ENCODE measurements around the gene NRXN3.

NRXN3 gene

GRCh38 chr14:78170203-78170602, at the start of gene NRXN3:
Gene NRXN3, plus strand, starts transcription at chr14:78170373. Its CDS starts 72,721 bp downstream, at chr14:78243094.
- no peak for DNase-seq

GRCh38 chr14:78122436-78122835, 47.7 kb upstream of the NRXN3 start:
- DNase-seq: no peak

GRCh38 chr14:78123650-78124253, 46.4 kb upstream of the NRXN3 start:
- DNase-seq: no peak

GRCh38 chr14:78127961-78128360, 42.2 kb upstream of the NRXN3 start:
- no peak for DNase-seq

GRCh38 chr14:78129375-78129774, 40.8 kb upstream of the NRXN3 start:
- no peak for DNase-seq

- DNase-seq: no peak
These were observed 39.8 kb upstream of the NRXN3 start for GRCh38 chr14:78130356-78130755.

GRCh38 chr14:78131201-78131600, 39.0 kb upstream of the NRXN3 start:
- no peak for DNase-seq

GRCh38 chr14:78131616-78132015, 38.6 kb upstream of the NRXN3 start:
- no peak for DNase-seq

- no peak for DNase-seq
These were observed 34.7 kb upstream of the NRXN3 start for GRCh38 chr14:78135450-78135891.

- no peak for DNase-seq
These were observed 33.5 kb upstream of the NRXN3 start for GRCh38 chr14:78136695-78137094.

GRCh38 chr14:78141590-78141989, 28.6 kb upstream of the NRXN3 start:
- DNase-seq: no peak

GRCh38 chr14:78142998-78143397, 27.2 kb upstream of the NRXN3 start:
- DNase-seq: no peak

- DNase-seq: peak; percentile 32
These were observed 26.6 kb upstream of the NRXN3 start for GRCh38 chr14:78143489-78144145.

GRCh38 chr14:78152201-78153063, 17.7 kb upstream of the NRXN3 start:
- DNase-seq: no peak

GRCh38 chr14:78153064-78153341, 17.2 kb upstream of the NRXN3 start:
- no peak for DNase-seq

- no peak for DNase-seq
These were observed 15.3 kb upstream of the NRXN3 start for GRCh38 chr14:78154827-78155226.

GRCh38 chr14:78156196-78156595, 14.0 kb upstream of the NRXN3 start:
- DNase-seq: no peak

GRCh38 chr14:78157494-78158437, 12.4 kb upstream of the NRXN3 start:
- peak; percentile 5 for DNase-seq

GRCh38 chr14:78162202-78162601, 8.0 kb upstream of the NRXN3 start:
- DNase-seq: no peak

- DNase-seq: peak; percentile 41
These were observed 5.8 kb upstream of the NRXN3 start for GRCh38 chr14:78164226-78164853.

GRCh38 chr14:78172428-78172827, 2.3 kb downstream of the NRXN3 start:
- no peak for DNase-seq

GRCh38 chr14:78173346-78174035, 3.3 kb downstream of the NRXN3 start:
- no peak for DNase-seq
